Hematopoietic multipotent progenitor cell treated with erythropoietin and hydrocortisone succinate and interleukin-3 and kit ligand, for 8 days (in vitro differentiated cells): ENCODE data around the gene IFNGR1.
"Not testable (repeated sequence)": the region's sequence is repeated elsewhere in the genome, so short reads cannot be mapped to it uniquely, and the experiment has no call there.

ENCODE experiments used
- DNase-seq: peaks from one replicate; pipeline ENCODE4 v3.0.0-alpha.2; 2015

IFNGR1 gene

GRCh38 chr6:137210903-137211302 is 8.3 kb downstream of the IFNGR1 start:
- DNase-seq = no peak

GRCh38 chr6:137208279-137208678 is 10.9 kb downstream of the IFNGR1 start:
- DNase-seq = no peak

GRCh38 chr6:137207457-137207856 is 11.7 kb downstream of the IFNGR1 start:
- not testable (repeated sequence) for DNase-seq

- no peak for DNase-seq
Measured at GRCh38 chr6:137206577-137206976, 12.6 kb downstream of the IFNGR1 start.

GRCh38 chr6:137203256-137203655 is 15.9 kb downstream of the IFNGR1 start:
- no peak for DNase-seq

- DNase-seq = no peak
Measured at GRCh38 chr6:137202078-137202477, 17.1 kb downstream of the IFNGR1 start.

- no peak for DNase-seq
Measured at GRCh38 chr6:137201006-137201405, 18.2 kb downstream of the IFNGR1 start.

- DNase-seq = no peak
Measured at GRCh38 chr6:137200288-137200687, 18.9 kb downstream of the IFNGR1 start.

- DNase-seq = no peak
Measured at GRCh38 chr6:137197684-137198645, 21.2 kb downstream of the IFNGR1 start.

GRCh38 chr6:137193256-137194070 is 25.7 kb downstream of the IFNGR1 start:
- no peak for DNase-seq

- DNase-seq = no peak
Measured at GRCh38 chr6:137192821-137193220, 26.4 kb downstream of the IFNGR1 start.

GRCh38 chr6:137191670-137192069 is 27.5 kb downstream of the IFNGR1 start:
- no peak for DNase-seq

GRCh38 chr6:137191236-137191635 is 27.9 kb downstream of the IFNGR1 start:
- DNase-seq = no peak

- no peak for DNase-seq
Measured at GRCh38 chr6:137190583-137191094, 28.5 kb downstream of the IFNGR1 start.

- peak; percentile 47 for DNase-seq
Measured at GRCh38 chr6:137188855-137189254, 30.3 kb downstream of the IFNGR1 start.

- DNase-seq = no peak
Measured at GRCh38 chr6:137185290-137185689, 33.9 kb downstream of the IFNGR1 start.

GRCh38 chr6:137182654-137183073 is 36.5 kb downstream of the IFNGR1 start:
- DNase-seq = no peak

- DNase-seq = no peak
Measured at GRCh38 chr6:137181891-137182653, 37.1 kb downstream of the IFNGR1 start.

GRCh38 chr6:137177611-137178010 is 41.6 kb downstream of the IFNGR1 start:
- no peak for DNase-seq

GRCh38 chr6:137176729-137177128 is 42.5 kb downstream of the IFNGR1 start:
- DNase-seq = no peak

- no peak for DNase-seq
Measured at GRCh38 chr6:137175868-137176245, 43.3 kb downstream of the IFNGR1 start.

- DNase-seq = no peak
Measured at GRCh38 chr6:137175157-137175867, 43.9 kb downstream of the IFNGR1 start.
